ENCODE results near the gene PREB. TPM values are rescaled to one million over a fixed set of nuclear protein-coding genes. Genes with fewer than 3 reads are reported as not detected.

Gene PREB
- total RNA-seq, 4 donors from 2014 or later, result 60.7 to 76.5 (median 65.7) TPM

- no peak for ATAC-seq (ENCODE audit: low FRiP score)
- no peak for TF ChIP-seq CTCF (IDR thresholded peaks at IDR 0.05)
Observed at GRCh38 chr2:27175330-27175729, 40.9 kb upstream of the PREB start.

GRCh38 chr2:27174638-27175037 lies 40.2 kb upstream of the PREB start:
- TF ChIP-seq CTCF (IDR thresholded peaks at IDR 0.05), result no peak
- DNase-seq (ENCODE audit: low spot score) (no peak), ATAC-seq (ENCODE audit: low FRiP score) (no peak)

More at GRCh38 chr2:27175330-27175729, 40.9 kb upstream of the PREB start:
- no peak for DNase-seq (ENCODE audit: low spot score)

DNA sequence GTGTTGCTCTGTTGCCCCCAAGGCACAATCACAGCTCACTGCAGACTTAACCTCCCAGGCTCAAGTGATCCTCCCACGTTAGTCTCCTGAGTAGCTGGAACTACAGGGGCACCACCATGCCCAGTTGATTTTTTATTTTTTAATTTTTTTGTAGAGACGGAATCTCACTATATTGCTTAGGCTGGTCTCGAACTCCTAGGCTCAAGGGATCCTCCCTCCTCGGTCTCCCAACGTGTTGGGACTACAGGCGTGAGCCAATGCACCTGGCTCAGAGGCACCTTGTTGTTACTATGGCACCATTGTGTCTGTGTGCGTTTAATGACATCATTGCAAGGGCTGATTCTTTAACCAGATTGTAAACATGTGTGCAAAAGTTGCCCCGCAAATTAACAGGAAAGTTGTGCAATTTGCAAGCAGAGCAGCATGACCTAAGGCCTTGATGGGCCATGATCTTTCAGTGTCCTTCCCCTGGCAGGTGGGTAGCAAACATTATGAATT lies 37.0 kb upstream of the PREB start:
- TF ChIP-seq CTCF (IDR thresholded peaks at IDR 0.05), result no peak
- no peak for ATAC-seq (ENCODE audit: low FRiP score)
- DNase-seq (ENCODE audit: low spot score), result no peak

- no peak for TF ChIP-seq CTCF (IDR thresholded peaks at IDR 0.05)
- ATAC-seq (ENCODE audit: low FRiP score) (no peak), DNase-seq (ENCODE audit: low spot score) (no peak)
Observed at GRCh38 chr2:27170581-27171337, 36.3 kb upstream of the PREB start.

DNA sequence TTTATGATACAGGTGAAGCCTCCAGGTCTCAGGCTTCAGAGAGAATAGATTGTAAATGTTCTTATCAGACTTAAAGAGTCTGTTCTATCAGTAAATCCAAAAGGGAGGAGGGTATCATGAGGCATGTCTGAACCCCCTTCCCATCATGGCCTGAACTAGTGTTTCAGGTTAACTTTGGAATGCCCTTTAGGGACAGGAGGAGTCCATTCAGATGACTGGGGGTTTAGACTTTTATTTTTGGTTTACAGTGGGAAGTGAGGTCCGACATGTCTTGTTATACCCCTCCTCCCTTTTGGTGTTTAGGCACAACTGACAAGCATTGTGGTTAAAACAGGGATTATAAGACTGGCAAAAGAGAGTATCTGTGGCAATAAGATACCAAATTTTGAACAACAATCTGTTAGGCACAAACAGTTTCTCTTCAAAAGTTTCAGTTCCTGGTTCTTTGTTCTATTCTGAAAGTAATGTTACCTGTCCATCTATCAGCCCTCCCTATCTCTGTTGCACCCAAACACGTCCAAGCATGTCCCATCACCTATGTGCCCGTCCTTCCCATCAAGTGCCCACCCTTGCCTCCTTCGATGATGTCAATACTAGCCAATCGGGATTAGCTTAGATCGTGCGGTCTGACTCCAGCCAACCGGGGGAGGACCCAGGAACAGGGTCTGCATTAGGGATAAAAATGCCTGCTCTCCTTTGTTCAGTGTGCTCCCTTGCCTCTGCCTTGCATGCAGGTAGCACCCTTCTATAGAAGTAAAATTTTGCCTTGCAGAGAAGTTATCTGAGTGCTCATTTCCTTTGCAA lies 30.7 kb upstream of the PREB start:
- ATAC-seq (ENCODE audit: low FRiP score) (no peak), DNase-seq (ENCODE audit: low spot score) (no peak)
- TF ChIP-seq CTCF (IDR thresholded peaks at IDR 0.05), result no peak

DNA sequence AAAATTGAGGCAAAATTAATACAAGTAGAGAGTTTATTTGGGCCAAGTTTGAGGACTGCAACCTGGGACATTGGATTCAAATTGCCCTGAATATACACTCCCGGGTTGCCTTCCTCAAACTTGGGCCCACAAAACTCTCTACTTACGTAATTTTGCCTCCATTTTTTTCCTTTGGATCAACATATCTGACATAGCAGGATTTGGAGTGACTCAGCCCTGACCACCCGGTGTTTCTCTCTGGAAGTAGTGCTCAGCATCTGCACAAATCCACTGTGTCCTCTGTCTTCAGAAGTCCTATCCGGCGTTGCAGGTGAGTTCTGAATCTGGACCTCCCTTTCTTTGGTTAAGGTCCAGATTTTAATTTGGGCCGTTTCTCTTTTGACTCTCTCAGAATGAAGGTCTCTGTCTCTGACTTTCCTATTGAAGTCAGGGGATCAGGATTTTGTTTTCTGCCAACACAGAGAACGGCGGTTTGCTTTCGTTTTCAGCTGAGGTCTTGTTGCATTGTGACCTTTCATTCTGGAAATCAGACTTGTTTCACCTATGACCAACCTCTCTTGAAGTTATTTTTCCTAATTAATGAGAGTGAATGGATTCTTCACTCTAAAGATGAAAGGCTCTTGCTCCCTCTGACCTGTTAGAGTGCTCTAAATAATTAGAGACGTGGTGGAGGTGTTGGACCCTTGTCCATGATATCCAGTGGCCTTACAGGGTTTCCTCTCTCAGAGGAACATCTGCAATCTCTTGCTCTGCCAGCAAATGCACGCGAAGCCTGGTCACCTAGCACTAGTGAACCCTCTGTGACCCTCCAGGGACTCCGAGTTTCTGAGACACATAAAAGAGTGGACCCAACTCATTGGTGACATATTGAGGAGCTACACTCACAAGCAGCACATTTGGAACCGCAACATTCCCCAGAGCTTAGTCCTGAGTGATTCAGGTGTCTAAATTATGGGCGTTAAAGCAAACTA lies 28.0 kb upstream of the PREB start:
- DNase-seq (ENCODE audit: low spot score) (no peak), ATAC-seq (ENCODE audit: low FRiP score) (no peak)
- no peak for TF ChIP-seq CTCF (IDR thresholded peaks at IDR 0.05)
